Activated T-cell treated with anti-CD3 and anti-CD28 coated beads, Interleukin-2, amount 50 U/mL, for 4 hours (primary cell): ENCODE data around the gene ING4. TPM values are rescaled to one million over a fixed set of nuclear protein-coding genes. Genes with fewer than 3 reads are reported as not detected.

Experiments
- ATAC-seq, 2 donors: fragments of 200-7000 bp; cut with Tn5 transposase; one replicate each; pipeline ENCODE4 v1.10.0; 2021
- DNase-seq: peaks from one replicate; pipeline ENCODE4 v3.0.0-alpha.2; 2020
- H3K27me3 Mint-ChIP-seq: one replicate; pipeline ENCODE4 v1.8.0; 2021; ENCODE audit warnings: low read depth, mixed read lengths
- H3K36me3 Mint-ChIP-seq: one replicate; pipeline ENCODE4 v1.8.0; 2022; ENCODE audit warnings: mixed read lengths; ENCODE audit not compliant: insufficient read depth
- H3K4me1 Mint-ChIP-seq: one replicate; pipeline ENCODE4 v1.8.0; 2021; ENCODE audit warnings: low read depth, mixed read lengths
- H3K4me3 Mint-ChIP-seq: one replicate; pipeline ENCODE4 v1.8.0; 2021; ENCODE audit warnings: mild to moderate bottlenecking, moderate library complexity, mixed read lengths
- H3K9me3 Mint-ChIP-seq: one replicate; pipeline ENCODE4 v1.8.0; 2021; ENCODE audit warnings: mixed read lengths
- total RNA-seq, 3 donors: library from RNA; stranded (reverse); gene quantifications; one replicate each; pipeline ENCODE4 v1.2.1, GENCODE V29; 2021

Gene ING4
- total RNA-seq, 3 donors from 2014 or later: 5.9 to 7.5 (median 6.9) TPM

GRCh38 chr12:6635856-6636531 is 26.9 kb downstream of the ING4 start, which contains the start of gene LPAR5:
Gene LPAR5 (minus strand): TSS chr12:6635959. CDS start chr12:6621248, 14,711 bp downstream.
- peak; percentile 44 to 48 for ATAC-seq
- Mint-ChIP-seq H3K27me3 (no peaks in the 10 kb centered on the region), H3K9me3 (no peaks in the 10 kb centered on the region), H3K4me1 (peaks cover 55% of the 10 kb centered on the region), H3K36me3 (no peaks in the 10 kb centered on the region), H3K4me3 (peak within 1 kb of the TSS; percentile 71)
- DNase-seq: no peak

GRCh38 chr12:6635375-6635855 is 27.5 kb downstream of the ING4 start:
- ATAC-seq: peak; percentile 74 to 77
- Mint-ChIP-seq H3K36me3 (no peaks in the 10 kb centered on the region), H3K27me3 (no peaks in the 10 kb centered on the region), H3K4me1 (peaks cover 61% of the 10 kb centered on the region), H3K4me3 (peak overlapping the region; percentile 71), H3K9me3 (no peaks in the 10 kb centered on the region)
- peak; percentile 43 for DNase-seq

- Mint-ChIP-seq H3K36me3 (no peaks in the 10 kb centered on the region), H3K4me1 (peaks cover 65% of the 10 kb centered on the region), H3K9me3 (no peaks in the 10 kb centered on the region), H3K4me3 (peak overlapping the region; percentile 76), H3K27me3 (no peaks in the 10 kb centered on the region)
- DNase-seq (peak; percentile 44), ATAC-seq (peak; percentile 65 to 72)
Observed at GRCh38 chr12:6632026-6632983, 30.6 kb downstream of the ING4 start.

- Mint-ChIP-seq H3K36me3 (no peaks in the 10 kb centered on the region), H3K27me3 (no peaks in the 10 kb centered on the region), H3K4me1 (peaks cover 70% of the 10 kb centered on the region), H3K4me3 (peak overlapping the region; percentile 76), H3K9me3 (no peaks in the 10 kb centered on the region)
- ATAC-seq (peak; percentile 33 to 45), DNase-seq (no peak)
Observed at GRCh38 chr12:6631549-6631961, 31.4 kb downstream of the ING4 start.

- Mint-ChIP-seq H3K36me3 (no peaks in the 10 kb centered on the region), H3K9me3 (no peaks in the 10 kb centered on the region), H3K4me3 (peak overlapping the region; percentile 76), H3K27me3 (no peaks in the 10 kb centered on the region), H3K4me1 (peaks cover 65% of the 10 kb centered on the region)
- DNase-seq (no peak), ATAC-seq (no peak)
Observed at GRCh38 chr12:6630736-6631135, 32.2 kb downstream of the ING4 start.

GRCh38 chr12:6627616-6628015 is 35.3 kb downstream of the ING4 start:
- H3K27me3 Mint-ChIP-seq: no peaks in the 10 kb centered on the region
- H3K4me1 Mint-ChIP-seq: peaks cover 44% of the 10 kb centered on the region
- no peaks in the 10 kb centered on the region for H3K9me3 Mint-ChIP-seq
- H3K4me3 Mint-ChIP-seq: peak overlapping the region; percentile 73
- H3K36me3 Mint-ChIP-seq: no peaks in the 10 kb centered on the region
- ATAC-seq: peak; percentile 51 to 58
- peak; percentile 46 for DNase-seq

- no peaks in the 10 kb centered on the region for H3K36me3 Mint-ChIP-seq
- DNase-seq (no peak), ATAC-seq (peak in 1 of 2 donors; percentile 28)
- peaks cover 35% of the 10 kb centered on the region for H3K4me1 Mint-ChIP-seq
- H3K4me3 Mint-ChIP-seq: peak overlapping the region; percentile 73
- no peaks in the 10 kb centered on the region for H3K9me3 Mint-ChIP-seq
- H3K27me3 Mint-ChIP-seq: no peaks in the 10 kb centered on the region
Observed at GRCh38 chr12:6626654-6627283, 36.1 kb downstream of the ING4 start.

GRCh38 chr12:6620885-6621274 is 42.0 kb downstream of the ING4 start:
- Mint-ChIP-seq H3K4me3 (peak overlapping the region; percentile 69), H3K9me3 (no peaks in the 10 kb centered on the region), H3K36me3 (peaks cover 5% of the 10 kb centered on the region), H3K4me1 (peaks cover 7% of the 10 kb centered on the region), H3K27me3 (no peaks in the 10 kb centered on the region)
- ATAC-seq (peak in 1 of 2 donors; percentile 9), DNase-seq (no peak)

GRCh38 chr12:6620137-6620884 is 42.6 kb downstream of the ING4 start:
- ATAC-seq (peak; percentile 73 to 79), DNase-seq (peak; percentile 53)
- H3K27me3 Mint-ChIP-seq: no peaks in the 10 kb centered on the region
- H3K4me1 Mint-ChIP-seq: peaks cover 7% of the 10 kb centered on the region
- H3K36me3 Mint-ChIP-seq: peaks cover 5% of the 10 kb centered on the region
- H3K9me3 Mint-ChIP-seq: no peaks in the 10 kb centered on the region
- peak overlapping the region; percentile 69 for H3K4me3 Mint-ChIP-seq

- ATAC-seq (no peak), DNase-seq (no peak)
- peaks cover 12% of the 10 kb centered on the region for H3K4me1 Mint-ChIP-seq
- no peaks in the 10 kb centered on the region for H3K27me3 Mint-ChIP-seq
- no peaks in the 10 kb centered on the region for H3K9me3 Mint-ChIP-seq
- peaks cover 5% of the 10 kb centered on the region for H3K36me3 Mint-ChIP-seq
- H3K4me3 Mint-ChIP-seq: no peak overlapping the region
Observed at GRCh38 chr12:6618483-6619225, 44.3 kb downstream of the ING4 start.

- no peak for DNase-seq
Observed at GRCh38 chr12:6615802-6616201, 47.1 kb downstream of the ING4 start.

GRCh38 chr12:6614513-6615172 is 48.3 kb downstream of the ING4 start:
- Mint-ChIP-seq H3K9me3 (no peaks in the 10 kb centered on the region), H3K4me3 (no peak overlapping the region), H3K4me1 (peaks cover 33% of the 10 kb centered on the region), H3K36me3 (peaks cover 3% of the 10 kb centered on the region), H3K27me3 (no peaks in the 10 kb centered on the region)
- ATAC-seq (no peak), DNase-seq (no peak)

More at GRCh38 chr12:6615802-6616201, 47.1 kb downstream of the ING4 start:
- peaks cover 31% of the 10 kb centered on the region for H3K4me1 Mint-ChIP-seq
- no peaks in the 10 kb centered on the region for H3K9me3 Mint-ChIP-seq
- H3K36me3 Mint-ChIP-seq: peaks cover 5% of the 10 kb centered on the region
- H3K4me3 Mint-ChIP-seq: no peak overlapping the region
- no peaks in the 10 kb centered on the region for H3K27me3 Mint-ChIP-seq
- no peak for ATAC-seq
